Breast epithelium (tissue), 3 donors: ENCODE results near the gene KLHL26.

Source experiments
- POLR2A ChIP-seq: fragments of 450-650 bp; IDR thresholded peaks from one replicate; pipeline ENCODE4 v1.6.1; 2016; ENCODE audit warnings: antibody characterized with exemption, mild to moderate bottlenecking, moderate library complexity
- TF ChIP-seq, protein P1 (sequence below), 3 donors: fragments of 450-650 bp; IDR thresholded peaks; one replicate each; pipeline ENCODE4 v1.5.1; 2016 to 2017; ENCODE audit warnings: antibody characterized with exemption in 3 of 3, mild to moderate bottlenecking in 3 of 3, moderate library complexity in 3 of 3

DNA sequence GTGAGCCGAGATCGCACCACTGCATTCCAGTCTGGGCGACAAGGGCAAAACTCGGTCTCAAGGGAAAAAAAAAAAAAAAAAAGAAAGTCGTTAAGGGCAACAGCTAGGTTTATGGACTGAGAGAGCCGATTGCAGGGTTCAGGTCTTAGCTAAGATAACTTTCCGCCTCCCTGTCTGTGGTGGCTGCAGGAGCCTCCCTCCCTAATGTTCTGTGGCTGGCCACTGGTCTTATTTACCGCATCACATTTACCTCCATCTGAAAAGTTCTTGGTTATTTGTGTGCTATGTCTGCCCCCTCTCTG, 45.9 kb downstream of the KLHL26 start:
- TF ChIP-seq, protein P1, sequence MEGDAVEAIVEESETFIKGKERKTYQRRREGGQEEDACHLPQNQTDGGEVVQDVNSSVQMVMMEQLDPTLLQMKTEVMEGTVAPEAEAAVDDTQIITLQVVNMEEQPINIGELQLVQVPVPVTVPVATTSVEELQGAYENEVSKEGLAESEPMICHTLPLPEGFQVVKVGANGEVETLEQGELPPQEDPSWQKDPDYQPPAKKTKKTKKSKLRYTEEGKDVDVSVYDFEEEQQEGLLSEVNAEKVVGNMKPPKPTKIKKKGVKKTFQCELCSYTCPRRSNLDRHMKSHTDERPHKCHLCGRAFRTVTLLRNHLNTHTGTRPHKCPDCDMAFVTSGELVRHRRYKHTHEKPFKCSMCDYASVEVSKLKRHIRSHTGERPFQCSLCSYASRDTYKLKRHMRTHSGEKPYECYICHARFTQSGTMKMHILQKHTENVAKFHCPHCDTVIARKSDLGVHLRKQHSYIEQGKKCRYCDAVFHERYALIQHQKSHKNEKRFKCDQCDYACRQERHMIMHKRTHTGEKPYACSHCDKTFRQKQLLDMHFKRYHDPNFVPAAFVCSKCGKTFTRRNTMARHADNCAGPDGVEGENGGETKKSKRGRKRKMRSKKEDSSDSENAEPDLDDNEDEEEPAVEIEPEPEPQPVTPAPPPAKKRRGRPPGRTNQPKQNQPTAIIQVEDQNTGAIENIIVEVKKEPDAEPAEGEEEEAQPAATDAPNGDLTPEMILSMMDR (IDR thresholded peaks at IDR 0.05) = no peak
- TF ChIP-seq POLR2A = no peak
